Tibial nerve (tissue), 4 donors: ENCODE results near the gene MAML2. TPM values are rescaled to one million over a fixed set of nuclear protein-coding genes. Genes with fewer than 3 reads are reported as not detected.

ENCODE experiments used
- DNase-seq, 2 donors: peaks; one replicate each; pipeline ENCODE4 v3.0.0-alpha.2; 2019; ENCODE audit warnings: low spot score in 2 of 2
- H3K27ac ChIP-seq, 4 donors: fragments of 200-600 bp; sonication (generic) in 3 of 4; one replicate each; pipeline ENCODE4 v1.5.1; 2017 to 2019; ENCODE audit warnings: mild to moderate bottlenecking in 1 of 4
- H3K27me3 ChIP-seq, 2 donors: fragments of 200-600 bp; sonication (generic) in 1 of 2; one replicate each; pipeline versions ENCODE4 v1.5.1 to v1.6.0; 2017 to 2019
- H3K36me3 ChIP-seq, 3 donors: fragments of 200-600 bp; sonication (generic); one replicate each; pipeline ENCODE4 v1.5.1; 2018 to 2019
- H3K4me1 ChIP-seq, 4 donors: fragments of 200-600 bp; sonication (generic) in 3 of 4; one replicate each; pipeline ENCODE4 v1.5.1; 2017 to 2019
- H3K4me3 ChIP-seq, 4 donors: fragments of 200-600 bp; sonication (generic) in 3 of 4; one replicate each; pipeline ENCODE4 v1.5.1; 2017 to 2019; ENCODE audit warnings: mild to moderate bottlenecking in 1 of 4, moderate library complexity in 1 of 4
- H3K9me3 ChIP-seq, 4 donors: fragments of 200-600 bp; sonication (generic) in 3 of 4; one replicate each; pipeline ENCODE4 v1.5.1; 2017 to 2019
- CTCF ChIP-seq, 5 experiments: fragments of 200-600 bp in 3 of 5; fragments of 450-650 bp in 2 of 5; sonication (generic) in 3 of 5; IDR thresholded peaks; one replicate each; pipeline ENCODE4 v1.5.1; 2016 to 2019; ENCODE audit warnings: antibody characterized with exemption in 5 of 5, mild to moderate bottlenecking in 3 of 5, moderate library complexity in 2 of 5
- EP300 ChIP-seq, 2 donors: sonication (generic); formaldehyde crosslinking; IDR thresholded peaks; one replicate each; pipeline ENCODE4 v1.6.1; 2017; ENCODE audit warnings: antibody characterized with exemption in 2 of 2, mild to moderate bottlenecking in 1 of 2
- POLR2A ChIP-seq, 2 donors: fragments of 450-650 bp; IDR thresholded peaks; one replicate each; pipeline ENCODE4 v1.6.1; 2017; ENCODE audit warnings: antibody characterized with exemption in 2 of 2, mild to moderate bottlenecking in 2 of 2, moderate library complexity in 2 of 2
- WGBS, 2 donors: methylation state at CpG; one replicate each; pipeline ENCODE4 v1.1.5; 2018; 5-methylcytosine and 5-hydroxymethylcytosine counted together
- total RNA-seq, 4 donors: library from RNA; depleted of rRNA; stranded (reverse); fragments of >200 nt; gene quantifications; one replicate each; pipeline ENCODE4 v1.1.0, GENCODE V29; 2016

Gene MAML2
- total RNA-seq, 4 donors from 2014 or later = 20.5 to 38.4 (median 27.9) TPM

- WGBS, 2 donors = 56 to 62% methylated on average over 4 of the region's 4 CpGs
- no peak for DNase-seq
- no peaks in the 10 kb centered on the region for H3K27me3 ChIP-seq
- peaks cover 0 to 84% (median 54%) of the 10 kb centered on the region in 4 donors for H3K4me1 ChIP-seq
- H3K36me3 ChIP-seq = no peaks in the 10 kb centered on the region
- H3K4me3 ChIP-seq = no peak overlapping the region
- no peaks in the 10 kb centered on the region for H3K9me3 ChIP-seq
- H3K27ac ChIP-seq = peak overlapping the region in 3 of 4 donors; percentile 67 to 69 (median 67)
- TF ChIP-seq POLR2A (IDR thresholded peaks at IDR 0.05) (no peak), EP300 (IDR thresholded peaks at IDR 0.05) (no peak), CTCF (IDR thresholded peaks at IDR 0.05) (no peak)
Observed at GRCh38 chr11:96259134-96259830, 83.7 kb downstream of the MAML2 start.

- Histone ChIP-seq H3K4me3 (no peak overlapping the region), H3K9me3 (no peaks in the 10 kb centered on the region), H3K36me3 (no peaks in the 10 kb centered on the region), H3K4me1 (peaks cover 0 to 84% (median 58%) of the 10 kb centered on the region in 4 donors), H3K27ac (peak overlapping the region; percentile 14 to 69 (median 67)), H3K27me3 (no peaks in the 10 kb centered on the region)
- no peak for DNase-seq
- TF ChIP-seq CTCF (IDR thresholded peaks at IDR 0.05) (no peak), EP300 (IDR thresholded peaks at IDR 0.05) (no peak), POLR2A (IDR thresholded peaks at IDR 0.05) (no peak)
- 56 to 59% methylated on average over 4 of the region's 4 CpGs for WGBS, 2 donors
Observed at GRCh38 chr11:96257972-96258934, 84.7 kb downstream of the MAML2 start.

- Histone ChIP-seq H3K36me3 (no peaks in the 10 kb centered on the region), H3K27ac (peak overlapping the region in 2 of 4 donors; percentile 67 to 69), H3K4me3 (no peak overlapping the region), H3K9me3 (no peaks in the 10 kb centered on the region), H3K4me1 (peaks cover 0 to 79% (median 55%) of the 10 kb centered on the region in 4 donors), H3K27me3 (no peaks in the 10 kb centered on the region)
- no peak for DNase-seq
- TF ChIP-seq POLR2A (IDR thresholded peaks at IDR 0.05) (no peak), EP300 (IDR thresholded peaks at IDR 0.05) (no peak), CTCF (IDR thresholded peaks at IDR 0.05) (no peak)
Observed at GRCh38 chr11:96257036-96257435, 86.0 kb downstream of the MAML2 start.

- Histone ChIP-seq H3K27me3 (no peaks in the 10 kb centered on the region), H3K9me3 (no peaks in the 10 kb centered on the region), H3K27ac (peak overlapping the region in 1 of 4 donors; percentile 48), H3K4me1 (peaks cover 0 to 78% (median 55%) of the 10 kb centered on the region in 4 donors), H3K36me3 (no peaks in the 10 kb centered on the region), H3K4me3 (no peak overlapping the region)
- 68 to 74% methylated on average over 8 of the region's 8 CpGs for WGBS, 2 donors
- DNase-seq = no peak
- TF ChIP-seq EP300 (IDR thresholded peaks at IDR 0.05) (no peak), CTCF (IDR thresholded peaks at IDR 0.05) (no peak), POLR2A (IDR thresholded peaks at IDR 0.05) (no peak)
Observed at GRCh38 chr11:96256215-96257011, 86.6 kb downstream of the MAML2 start.
